ENCODE measurements around the gene DUSP8. TPM values are rescaled to one million over a fixed set of nuclear protein-coding genes. Genes with fewer than 3 reads are reported as not detected.
"Not testable (repeated sequence)": the region's sequence is repeated elsewhere in the genome, so short reads cannot be mapped to it uniquely, and the experiment has no call there.

The DUSP8 gene
- total and polyA plus RNA-seq, 2 donors: 0.14 to 2.9 TPM

- not testable (repeated sequence) for H3K27ac ChIP-seq (ENCODE audit: low read depth in 1 of 2, low read length in 1 of 2); H3K36me3 ChIP-seq (ENCODE audit: control insufficient read depth in 2 of 2, insufficient read depth in 2 of 2, low read length in 1 of 2); H3K9me3 ChIP-seq (ENCODE audit: control insufficient read depth in 2 of 2, insufficient read depth in 1 of 2, low read length in 1 of 2); DNase-seq (ENCODE audit: low read depth in 6 of 9, low spot score in 9 of 9); H3K4me1 ChIP-seq (ENCODE audit: control insufficient read depth in 2 of 2, insufficient read depth in 2 of 2, low read length in 2 of 2); H3K4me3 ChIP-seq (ENCODE audit: low read length in 2 of 2)
- 68% methylated on average over 11 of the region's 11 CpGs for WGBS
- peaks cover 2 to 24% of the 10 kb centered on the region in 2 donors for H3K27me3 ChIP-seq (ENCODE audit: control insufficient read depth in 2 of 2, insufficient read depth in 1 of 2, low read length in 1 of 2)
Observed at GRCh38 chr11:1595994-1596575, 24.0 kb upstream of the DUSP8 start.

GRCh38 chr11:1592628-1593027, 20.6 kb upstream of the DUSP8 start:
- WGBS: 85% methylated on average over 9 of the region's 9 CpGs
- no peak for DNase-seq (ENCODE audit: low read depth in 6 of 9, low spot score in 9 of 9)

GRCh38 chr11:1589996-1590395, 17.9 kb upstream of the DUSP8 start:
- Histone ChIP-seq H3K27ac (ENCODE audit: low read depth in 1 of 2, low read length in 1 of 2) (no peak overlapping the region), H3K36me3 (ENCODE audit: control insufficient read depth in 2 of 2, insufficient read depth in 2 of 2, low read length in 1 of 2) (no peaks in the 10 kb centered on the region), H3K9me3 (ENCODE audit: control insufficient read depth in 2 of 2, insufficient read depth in 1 of 2, low read length in 1 of 2) (no peaks in the 10 kb centered on the region), H3K27me3 (ENCODE audit: control insufficient read depth in 2 of 2, insufficient read depth in 1 of 2, low read length in 1 of 2) (peaks cover under 1 to 11% of the 10 kb centered on the region in 2 donors), H3K4me3 (ENCODE audit: low read length in 2 of 2) (no peak overlapping the region), H3K4me1 (ENCODE audit: control insufficient read depth in 2 of 2, insufficient read depth in 2 of 2, low read length in 2 of 2) (no peaks in the 10 kb centered on the region)
- DNase-seq (ENCODE audit: low read depth in 6 of 9, low spot score in 9 of 9): no peak
- WGBS: 94% methylated on average over 6 of the region's 6 CpGs

More at GRCh38 chr11:1592628-1593027, 20.6 kb upstream of the DUSP8 start:
- no peaks in the 10 kb centered on the region for H3K9me3 ChIP-seq (ENCODE audit: control insufficient read depth in 2 of 2, insufficient read depth in 1 of 2, low read length in 1 of 2)
- no peak overlapping the region for H3K27ac ChIP-seq (ENCODE audit: low read depth in 1 of 2, low read length in 1 of 2)
- H3K36me3 ChIP-seq (ENCODE audit: control insufficient read depth in 2 of 2, insufficient read depth in 2 of 2, low read length in 1 of 2): no peaks in the 10 kb centered on the region
- no peak overlapping the region for H3K4me3 ChIP-seq (ENCODE audit: low read length in 2 of 2)
- H3K27me3 ChIP-seq (ENCODE audit: control insufficient read depth in 2 of 2, insufficient read depth in 1 of 2, low read length in 1 of 2): peaks cover 2 to 26% of the 10 kb centered on the region in 2 donors
- no peaks in the 10 kb centered on the region for H3K4me1 ChIP-seq (ENCODE audit: control insufficient read depth in 2 of 2, insufficient read depth in 2 of 2, low read length in 2 of 2)

GRCh38 chr11:1589191-1589963, 17.3 kb upstream of the DUSP8 start:
- H3K27me3 ChIP-seq (ENCODE audit: control insufficient read depth in 2 of 2, insufficient read depth in 1 of 2, low read length in 1 of 2): peaks cover 0 to 11% of the 10 kb centered on the region in 2 donors
- not testable (repeated sequence) for DNase-seq (ENCODE audit: low read depth in 6 of 9, low spot score in 9 of 9); H3K36me3 ChIP-seq (ENCODE audit: control insufficient read depth in 2 of 2, insufficient read depth in 2 of 2, low read length in 1 of 2); H3K4me3 ChIP-seq (ENCODE audit: low read length in 2 of 2); H3K4me1 ChIP-seq (ENCODE audit: control insufficient read depth in 2 of 2, insufficient read depth in 2 of 2, low read length in 2 of 2); H3K9me3 ChIP-seq (ENCODE audit: control insufficient read depth in 2 of 2, insufficient read depth in 1 of 2, low read length in 1 of 2); H3K27ac ChIP-seq (ENCODE audit: low read depth in 1 of 2, low read length in 1 of 2)
- 29% methylated on average over 8 of the region's 10 CpGs for WGBS

GRCh38 chr11:1586699-1587098, 14.6 kb upstream of the DUSP8 start:
- 81% methylated on average over 2 of the region's 2 CpGs for WGBS
- H3K27me3 ChIP-seq (ENCODE audit: control insufficient read depth in 2 of 2, insufficient read depth in 1 of 2, low read length in 1 of 2): peaks cover 0 to 11% of the 10 kb centered on the region in 2 donors
- H3K27ac ChIP-seq (ENCODE audit: low read depth in 1 of 2, low read length in 1 of 2): no peak overlapping the region
- no peaks in the 10 kb centered on the region for H3K4me1 ChIP-seq (ENCODE audit: control insufficient read depth in 2 of 2, insufficient read depth in 2 of 2, low read length in 2 of 2)
- no peaks in the 10 kb centered on the region for H3K36me3 ChIP-seq (ENCODE audit: control insufficient read depth in 2 of 2, insufficient read depth in 2 of 2, low read length in 1 of 2)
- H3K9me3 ChIP-seq (ENCODE audit: control insufficient read depth in 2 of 2, insufficient read depth in 1 of 2, low read length in 1 of 2): peaks cover 0 to 2% of the 10 kb centered on the region in 2 donors
- DNase-seq (ENCODE audit: low read depth in 6 of 9, low spot score in 9 of 9): no peak
- H3K4me3 ChIP-seq (ENCODE audit: low read length in 2 of 2): no peak overlapping the region

GRCh38 chr11:1584661-1585370, 12.7 kb upstream of the DUSP8 start, which contains the start of gene KRTAP5-1:
Gene KRTAP5-1, minus strand, starts transcription at chr11:1585283. Its CDS starts 34 bp downstream, at chr11:1585249.
- H3K36me3 ChIP-seq (ENCODE audit: control insufficient read depth in 2 of 2, insufficient read depth in 2 of 2, low read length in 1 of 2); H3K9me3 ChIP-seq (ENCODE audit: control insufficient read depth in 2 of 2, insufficient read depth in 1 of 2, low read length in 1 of 2); H3K27me3 ChIP-seq (ENCODE audit: control insufficient read depth in 2 of 2, insufficient read depth in 1 of 2, low read length in 1 of 2); H3K27ac ChIP-seq (ENCODE audit: low read depth in 1 of 2, low read length in 1 of 2); DNase-seq (ENCODE audit: low read depth in 6 of 9, low spot score in 9 of 9); H3K4me1 ChIP-seq (ENCODE audit: control insufficient read depth in 2 of 2, insufficient read depth in 2 of 2, low read length in 2 of 2); H3K4me3 ChIP-seq (ENCODE audit: low read length in 2 of 2): not testable (repeated sequence)
- WGBS: 13% methylated on average over 9 of the region's 9 CpGs

- not testable (repeated sequence) for DNase-seq (ENCODE audit: low read depth in 6 of 9, low spot score in 9 of 9); H3K27me3 ChIP-seq (ENCODE audit: control insufficient read depth in 2 of 2, insufficient read depth in 1 of 2, low read length in 1 of 2); H3K27ac ChIP-seq (ENCODE audit: low read depth in 1 of 2, low read length in 1 of 2); H3K36me3 ChIP-seq (ENCODE audit: control insufficient read depth in 2 of 2, insufficient read depth in 2 of 2, low read length in 1 of 2); H3K4me3 ChIP-seq (ENCODE audit: low read length in 2 of 2); H3K4me1 ChIP-seq (ENCODE audit: control insufficient read depth in 2 of 2, insufficient read depth in 2 of 2, low read length in 2 of 2)
- H3K9me3 ChIP-seq (ENCODE audit: control insufficient read depth in 2 of 2, insufficient read depth in 1 of 2, low read length in 1 of 2): peaks cover 2 to 13% of the 10 kb centered on the region in 2 donors
- WGBS: 68% methylated on average over 2 of the region's 2 CpGs
Observed at GRCh38 chr11:1582909-1583308, 10.8 kb upstream of the DUSP8 start.

- Histone ChIP-seq H3K9me3 (ENCODE audit: control insufficient read depth in 2 of 2, insufficient read depth in 1 of 2, low read length in 1 of 2) (peaks cover 2 to 13% of the 10 kb centered on the region in 2 donors), H3K4me3 (ENCODE audit: low read length in 2 of 2) (no peak overlapping the region), H3K27ac (ENCODE audit: low read depth in 1 of 2, low read length in 1 of 2) (no peak overlapping the region), H3K36me3 (ENCODE audit: control insufficient read depth in 2 of 2, insufficient read depth in 2 of 2, low read length in 1 of 2) (no peaks in the 10 kb centered on the region), H3K27me3 (ENCODE audit: control insufficient read depth in 2 of 2, insufficient read depth in 1 of 2, low read length in 1 of 2) (peaks cover 0 to 7% of the 10 kb centered on the region in 2 donors), H3K4me1 (ENCODE audit: control insufficient read depth in 2 of 2, insufficient read depth in 2 of 2, low read length in 2 of 2) (no peaks in the 10 kb centered on the region)
- 89% methylated on average over 9 of the region's 9 CpGs for WGBS
- DNase-seq (ENCODE audit: low read depth in 6 of 9, low spot score in 9 of 9): no peak
Observed at GRCh38 chr11:1581976-1582375, 9.9 kb upstream of the DUSP8 start.

GRCh38 chr11:1576825-1577224, 4.8 kb upstream of the DUSP8 start:
- H3K36me3 ChIP-seq (ENCODE audit: control insufficient read depth in 2 of 2, insufficient read depth in 2 of 2, low read length in 1 of 2): no peaks in the 10 kb centered on the region
- 81% methylated on average over 6 of the region's 6 CpGs for WGBS
- H3K9me3 ChIP-seq (ENCODE audit: control insufficient read depth in 2 of 2, insufficient read depth in 1 of 2, low read length in 1 of 2): peaks cover 0 to 18% of the 10 kb centered on the region in 2 donors
- peaks cover 0 to 7% of the 10 kb centered on the region in 2 donors for H3K4me1 ChIP-seq (ENCODE audit: control insufficient read depth in 2 of 2, insufficient read depth in 2 of 2, low read length in 2 of 2)
- peaks cover 30 to 40% of the 10 kb centered on the region in 2 donors for H3K27me3 ChIP-seq (ENCODE audit: control insufficient read depth in 2 of 2, insufficient read depth in 1 of 2, low read length in 1 of 2)
- H3K4me3 ChIP-seq (ENCODE audit: low read length in 2 of 2): no peak overlapping the region
- DNase-seq (ENCODE audit: low read depth in 6 of 9, low spot score in 9 of 9): no peak
- H3K27ac ChIP-seq (ENCODE audit: low read depth in 1 of 2, low read length in 1 of 2): no peak overlapping the region

Measured in thymus (tissue), 11 donors.